Epithelial cell of esophagus (primary cell): Measurements from ENCODE around the gene ESYT2.
"Not testable (repeated sequence)": the region's sequence is repeated elsewhere in the genome, so short reads cannot be mapped to it uniquely, and the experiment has no call there.

Experiments
- DNase-seq: peaks from one replicate; pipeline ENCODE4 v3.0.0; 2010; ENCODE audit warnings: low read depth
- H3K4me3 ChIP-seq: 2 replicates; pipeline ENCODE4 v1.5.1; 2011; ENCODE audit warnings: mild to moderate bottlenecking, low read length, control low read depth
- TF ChIP-seq, protein P1 (sequence below): IDR thresholded peaks from 2 replicates; pipeline ENCODE4 v1.5.1; 2011; ENCODE audit warnings: low read depth, mild to moderate bottlenecking, low read length, control low read depth, inconsistent platforms; ENCODE audit not compliant: insufficient read depth; ENCODE audit errors: missing control alignments

ESYT2 gene

DNA sequence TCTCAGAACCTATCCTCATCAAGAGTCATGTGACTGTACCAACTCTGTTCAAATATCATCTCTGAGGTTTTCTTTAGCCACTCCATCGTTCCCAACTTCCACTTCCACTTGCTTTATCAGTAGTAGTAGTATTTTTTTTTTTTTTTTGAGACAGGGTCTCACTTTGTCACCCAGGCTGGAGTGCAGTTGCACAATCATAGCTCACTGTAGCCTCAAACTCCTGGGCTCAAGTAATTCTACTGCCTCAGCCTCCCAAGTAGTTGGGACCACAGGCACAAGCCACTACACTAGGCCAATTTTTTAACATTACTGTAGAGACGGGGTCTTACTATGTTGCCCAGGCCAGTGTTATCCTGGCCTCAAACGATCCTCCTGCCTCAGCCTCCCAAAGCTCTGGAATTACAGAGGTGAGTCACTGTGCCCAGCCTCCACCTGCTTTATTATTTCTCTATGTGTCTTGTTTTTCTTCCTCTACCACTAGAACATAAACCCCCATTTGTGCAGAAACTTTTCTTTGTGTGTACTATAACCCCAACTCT, 130.6 kb downstream of the ESYT2 start:
- DNase-seq, result no peak
- TF ChIP-seq, protein P1, sequence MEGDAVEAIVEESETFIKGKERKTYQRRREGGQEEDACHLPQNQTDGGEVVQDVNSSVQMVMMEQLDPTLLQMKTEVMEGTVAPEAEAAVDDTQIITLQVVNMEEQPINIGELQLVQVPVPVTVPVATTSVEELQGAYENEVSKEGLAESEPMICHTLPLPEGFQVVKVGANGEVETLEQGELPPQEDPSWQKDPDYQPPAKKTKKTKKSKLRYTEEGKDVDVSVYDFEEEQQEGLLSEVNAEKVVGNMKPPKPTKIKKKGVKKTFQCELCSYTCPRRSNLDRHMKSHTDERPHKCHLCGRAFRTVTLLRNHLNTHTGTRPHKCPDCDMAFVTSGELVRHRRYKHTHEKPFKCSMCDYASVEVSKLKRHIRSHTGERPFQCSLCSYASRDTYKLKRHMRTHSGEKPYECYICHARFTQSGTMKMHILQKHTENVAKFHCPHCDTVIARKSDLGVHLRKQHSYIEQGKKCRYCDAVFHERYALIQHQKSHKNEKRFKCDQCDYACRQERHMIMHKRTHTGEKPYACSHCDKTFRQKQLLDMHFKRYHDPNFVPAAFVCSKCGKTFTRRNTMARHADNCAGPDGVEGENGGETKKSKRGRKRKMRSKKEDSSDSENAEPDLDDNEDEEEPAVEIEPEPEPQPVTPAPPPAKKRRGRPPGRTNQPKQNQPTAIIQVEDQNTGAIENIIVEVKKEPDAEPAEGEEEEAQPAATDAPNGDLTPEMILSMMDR, result no peak
- H3K4me3 ChIP-seq, result no peak overlapping the region

DNA sequence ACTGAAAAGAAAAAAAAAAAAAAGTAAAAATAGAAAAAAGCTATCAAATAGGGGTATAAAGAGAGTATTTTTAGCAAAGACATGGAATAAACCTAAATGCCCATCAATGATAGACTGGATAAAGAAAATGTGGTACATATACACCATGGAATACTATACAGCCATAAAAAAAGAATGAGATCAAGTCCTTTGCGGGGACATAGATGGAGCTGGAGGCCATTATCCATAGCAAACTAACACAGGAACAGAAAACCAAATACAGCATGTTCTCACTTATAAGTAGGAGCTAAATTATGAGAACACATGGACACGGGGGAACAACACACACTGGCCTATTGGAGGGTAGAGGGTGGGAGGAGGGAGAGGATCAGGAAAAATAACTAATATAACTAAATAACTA, 131.7 kb downstream of the ESYT2 start:
- not testable (repeated sequence) for DNase-seq, H3K4me3 ChIP-seq

DNA sequence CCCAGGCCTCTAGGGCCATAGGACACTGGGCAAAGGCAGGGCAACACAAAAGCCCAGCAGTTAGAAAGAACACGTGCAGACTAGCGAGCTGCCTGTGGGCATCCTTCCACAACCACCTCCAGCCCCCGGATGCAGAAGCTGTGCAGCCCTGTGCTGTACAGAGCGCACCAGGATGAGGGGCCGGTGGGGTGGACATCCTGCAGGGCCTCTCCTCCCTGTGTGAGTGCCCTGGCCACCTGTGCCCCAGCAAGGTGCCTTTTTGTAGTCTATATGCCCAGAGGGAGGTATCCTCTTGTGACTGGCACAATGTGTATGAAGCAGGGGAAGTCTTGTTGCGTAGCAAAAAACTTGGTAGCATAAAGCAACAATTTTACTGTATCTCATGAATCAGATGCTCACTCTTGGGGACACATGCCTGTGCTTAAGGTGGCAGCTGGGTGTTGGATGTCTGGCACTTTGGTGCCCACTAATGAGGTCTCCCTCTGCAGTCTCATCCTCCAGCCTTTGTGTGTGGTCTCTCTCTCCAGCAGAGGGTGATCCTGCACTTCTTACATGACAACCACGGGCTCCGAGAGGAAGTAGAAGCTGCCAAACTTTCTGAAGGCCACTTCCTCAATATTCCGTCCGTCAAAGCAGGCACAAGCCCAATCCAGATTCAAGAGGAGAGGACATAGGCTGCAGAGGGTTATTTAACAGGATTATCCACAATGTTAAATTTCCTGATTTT, 133.4 kb downstream of the ESYT2 start:
- no peak overlapping the region for H3K4me3 ChIP-seq
- TF ChIP-seq, protein P1, result peak; percentile 62
- peak; percentile 74 for DNase-seq

DNA sequence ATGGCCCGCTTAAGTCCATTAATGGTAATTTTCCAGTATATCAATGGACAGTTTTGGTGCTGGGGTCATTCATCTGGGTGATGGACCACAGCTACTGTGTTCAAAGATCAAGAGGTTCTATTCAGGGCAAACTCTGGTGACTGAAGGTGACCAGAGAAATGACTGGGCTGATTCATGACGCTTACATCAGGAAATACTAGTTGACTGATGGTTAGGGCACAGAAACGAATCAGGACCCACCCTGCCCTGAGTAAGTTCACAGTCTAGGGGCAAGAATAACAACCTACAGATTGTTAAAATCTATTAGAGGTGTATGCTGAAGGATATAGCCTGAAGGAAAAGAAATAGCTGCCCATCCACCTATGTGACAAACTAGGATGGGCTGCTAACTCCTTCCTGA, 134.3 kb downstream of the ESYT2 start:
- TF ChIP-seq, protein P1, result no peak
- no peak overlapping the region for H3K4me3 ChIP-seq
- no peak for DNase-seq

DNA sequence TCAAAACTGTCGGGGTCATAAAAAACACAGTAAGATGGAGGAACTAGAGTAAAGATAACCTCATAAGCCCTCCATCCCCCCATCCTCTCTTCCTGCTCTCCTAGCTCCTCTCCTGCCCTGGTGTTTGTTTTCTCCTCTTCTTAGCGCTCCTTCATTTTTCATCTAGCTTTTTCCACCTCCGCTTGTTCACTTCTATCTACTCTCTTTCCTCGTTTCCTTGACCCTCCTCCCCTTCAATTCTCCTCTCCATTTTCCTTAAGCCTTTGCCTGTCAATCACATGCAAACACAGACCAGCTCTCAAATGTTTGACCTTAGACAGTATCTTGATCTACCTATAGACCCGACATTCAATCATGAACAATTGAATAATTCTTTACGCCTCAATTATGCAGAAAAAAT, 134.7 kb downstream of the ESYT2 start:
- DNase-seq, result no peak
- no peak overlapping the region for H3K4me3 ChIP-seq
- TF ChIP-seq, protein P1, result no peak

DNA sequence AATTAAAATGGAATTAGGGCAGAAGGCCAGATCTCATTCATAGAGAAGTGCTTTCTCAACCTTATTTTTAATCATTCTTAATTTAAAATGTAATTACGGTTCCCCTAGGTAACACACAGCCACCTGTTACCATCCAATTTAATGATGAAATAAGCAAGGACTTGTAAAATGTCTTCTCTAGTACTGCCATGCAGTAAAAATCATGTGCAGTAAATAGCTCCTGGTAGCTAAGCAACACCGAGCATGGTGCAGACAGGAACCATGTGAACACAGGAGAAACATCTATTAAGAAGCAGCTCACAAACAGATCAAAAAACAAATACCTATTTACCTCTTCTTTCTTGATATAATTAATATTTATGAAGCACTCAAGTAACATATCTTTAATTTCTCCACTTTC, 139.8 kb downstream of the ESYT2 start:
- TF ChIP-seq, protein P1, result no peak
- no peak overlapping the region for H3K4me3 ChIP-seq
- DNase-seq, result no peak

DNA sequence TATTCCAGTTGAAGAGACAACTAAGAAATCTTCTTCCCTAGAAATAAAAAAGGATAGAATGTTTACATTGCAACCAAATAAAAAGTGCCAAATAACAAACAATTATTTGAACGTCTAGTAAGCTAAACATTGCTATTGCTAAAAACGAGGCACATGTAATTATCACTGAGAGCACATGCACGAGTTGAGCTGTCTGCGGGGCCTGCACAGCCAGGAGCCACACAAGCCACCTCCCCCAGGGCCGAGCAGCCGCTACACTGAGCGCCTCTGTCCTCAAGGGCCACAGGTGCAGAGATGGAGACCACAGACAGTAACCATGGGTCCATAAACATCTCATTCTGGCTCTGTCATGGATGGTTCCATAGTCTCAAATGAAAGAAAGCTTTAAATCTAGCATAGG, 141.9 kb downstream of the ESYT2 start:
- DNase-seq, result no peak
- TF ChIP-seq, protein P1, result no peak
- no peak overlapping the region for H3K4me3 ChIP-seq

DNA sequence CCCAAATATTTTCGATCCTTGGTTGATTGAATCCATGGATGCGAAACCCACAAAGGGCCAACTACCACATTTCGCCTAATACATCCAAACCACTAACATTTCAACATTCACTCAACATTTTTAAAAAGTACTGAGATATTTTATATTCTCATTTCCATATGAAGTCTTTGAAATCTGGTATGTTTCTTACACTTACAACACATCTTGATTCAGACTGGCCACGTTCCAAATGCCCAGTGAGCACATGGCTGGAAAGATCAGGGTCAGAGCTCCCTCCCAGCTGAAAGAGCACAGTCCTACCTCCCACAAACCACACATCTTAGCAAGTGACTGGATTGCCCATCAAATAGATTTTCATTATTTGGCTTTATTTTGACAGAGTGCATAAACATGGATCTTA, 143.6 kb downstream of the ESYT2 start:
- TF ChIP-seq, protein P1, result no peak
- no peak for DNase-seq
- no peak overlapping the region for H3K4me3 ChIP-seq
